HepG2 (cell line): ENCODE results near the gene TK1. TPM values are rescaled to one million over a fixed set of nuclear protein-coding genes. Genes with fewer than 3 reads are reported as not detected.

Experiments used
- CENPT ChIP-seq: sonication (generic); formaldehyde crosslinking; IDR thresholded peaks from 2 replicates; pipeline ENCODE4 v1.8.0; 2022; ENCODE audit warnings: low read depth, mild to moderate bottlenecking, moderate library complexity, missing genetic modification reagents
- FOXM1 ChIP-seq: sonication (generic); formaldehyde crosslinking; IDR thresholded peaks from 2 replicates; pipeline ENCODE4 v1.5.0; 2020; ENCODE audit warnings: missing genetic modification reagents
- HMGA1 ChIP-seq: sonication (generic); formaldehyde crosslinking; conservative IDR thresholded peaks from 2 replicates; pipeline ENCODE4 v1.4.0; 2020; ENCODE audit warnings: missing genetic modification reagents
- HNRNPH1 ChIP-seq: fragments of 200-400 bp; formaldehyde crosslinking; optimal IDR thresholded peaks from 2 replicates; pipeline ENCODE3; 2017; ENCODE audit warnings: mild to moderate bottlenecking, low read depth, low read length
- KLF9 ChIP-seq: IDR thresholded peaks from 2 replicates; pipeline ENCODE4 v1.6.1; 2016; ENCODE audit warnings: low read depth
- PHF21A ChIP-seq: sonication (generic); formaldehyde crosslinking; IDR thresholded peaks from 2 replicates; pipeline ENCODE4 v1.5.0; 2020; ENCODE audit warnings: mild to moderate bottlenecking, missing genetic modification reagents
- RAD21 ChIP-seq: fragments of 450-650 bp; formaldehyde crosslinking; IDR thresholded peaks from 2 replicates; pipeline ENCODE4 v1.5.0; 2020; ENCODE audit warnings: mild to moderate bottlenecking
- REXO4 ChIP-seq: sonication (generic); formaldehyde crosslinking; IDR thresholded peaks from 2 replicates; pipeline ENCODE4 v1.8.0; 2022; ENCODE audit warnings: missing genetic modification reagents, mild to moderate bottlenecking, borderline replicate concordance
- SOX6 ChIP-seq, 2 experiments: fragments of 450-650 bp in 1 of 2; sonication (generic) in 1 of 2; formaldehyde crosslinking in 1 of 2; IDR thresholded peaks; 2 replicates each; pipeline versions ENCODE4 v1.4.0 to v1.6.1; 2017 to 2020; ENCODE audit warnings: antibody characterized with exemption in 1 of 2, mild to moderate bottlenecking in 1 of 2, missing genetic modification reagents in 1 of 2
- STAT5B ChIP-seq: sonication (generic); formaldehyde crosslinking; IDR thresholded peaks from 2 replicates; pipeline ENCODE4 v1.4.0; 2020; ENCODE audit warnings: missing genetic modification reagents
- STAT6 ChIP-seq: sonication (generic); formaldehyde crosslinking; IDR thresholded peaks from 2 replicates; pipeline ENCODE4 v1.4.0; 2020; ENCODE audit warnings: missing genetic modification reagents, mild to moderate bottlenecking, borderline replicate concordance
- TEAD2 ChIP-seq: sonication (generic); formaldehyde crosslinking; IDR thresholded peaks from 2 replicates; pipeline ENCODE4 v1.9.0; 2021; ENCODE audit warnings: missing genetic modification reagents
- TGIF2 ChIP-seq: IDR thresholded peaks from 2 replicates; pipeline ENCODE4 v1.6.1; 2016; ENCODE audit warnings: control low read depth, missing compliant biosample characterization
- ZBTB39 ChIP-seq: sonication (generic); formaldehyde crosslinking; IDR thresholded peaks from 2 replicates; pipeline ENCODE4 v1.5.0; 2020; ENCODE audit warnings: missing genetic modification reagents
- ZNF292 ChIP-seq: sonication (generic); formaldehyde crosslinking; IDR thresholded peaks from 2 replicates; pipeline ENCODE4 v1.8.1; 2022; ENCODE audit warnings: mild to moderate bottlenecking, low read depth, missing genetic modification reagents, borderline replicate concordance
- ZNF296 ChIP-seq: sonication (generic); formaldehyde crosslinking; conservative IDR thresholded peaks from 2 replicates; pipeline ENCODE4 v1.5.0; 2020; ENCODE audit warnings: mild to moderate bottlenecking, missing genetic modification reagents
- ZNF335 ChIP-seq: sonication (generic); formaldehyde crosslinking; IDR thresholded peaks from 2 replicates; pipeline ENCODE4 v1.4.0; 2020; ENCODE audit warnings: missing genetic modification reagents
- ZNF343 ChIP-seq: sonication (generic); formaldehyde crosslinking; IDR thresholded peaks from 2 replicates; pipeline ENCODE4 v1.4.0; 2020; ENCODE audit warnings: mild to moderate bottlenecking, missing genetic modification reagents
- ZNF460 ChIP-seq: sonication (generic); formaldehyde crosslinking; IDR thresholded peaks from 2 replicates; pipeline ENCODE4 v1.5.1; 2020; ENCODE audit warnings: missing genetic modification reagents, mild to moderate bottlenecking, borderline replicate concordance
- polyA plus RNA-seq, 8 experiments: library from polyadenylated mRNA; depleted of rRNA in 3 of 8; stranded (reverse) in 7 of 8; unstranded in 1 of 8; fragments of >200 nt; fragmentation: Illumina TruSeq in 4 of 8; extraction: Trizol in 4 of 8; gene quantifications; 2 replicates each; pipeline versions ENCODE4 v1.2.1 to v1.2.3, GENCODE V29; 2011 to 2016; ENCODE audit warnings: low read depth in 4 of 8, missing spikeins in 1 of 8, mixed read lengths in 1 of 8; ENCODE audit not compliant: insufficient read depth in 1 of 8
- total RNA-seq, 5 experiments: library from RNA; depleted of rRNA; stranded (reverse); fragments of >200 nt; fragmentation: Illumina TruSeq; extraction: Trizol; gene quantifications; 2 replicates each; pipeline ENCODE4 v1.2.3, GENCODE V29; 2016; ENCODE audit warnings: low read depth in 1 of 5
- TF ChIP-seq, protein P1 (sequence below): sonication (generic); formaldehyde crosslinking; IDR thresholded peaks from 2 replicates; pipeline ENCODE4 v1.8.1; 2023; ENCODE audit warnings: mild to moderate bottlenecking, missing genetic modification reagents

Gene TK1
- total and polyA plus RNA-seq, 2 of the 13 experiments (the other 11 are each of a cell fraction or from before 2014, with no cell fraction given) = 45.0 to 96.0 TPM

DNA sequence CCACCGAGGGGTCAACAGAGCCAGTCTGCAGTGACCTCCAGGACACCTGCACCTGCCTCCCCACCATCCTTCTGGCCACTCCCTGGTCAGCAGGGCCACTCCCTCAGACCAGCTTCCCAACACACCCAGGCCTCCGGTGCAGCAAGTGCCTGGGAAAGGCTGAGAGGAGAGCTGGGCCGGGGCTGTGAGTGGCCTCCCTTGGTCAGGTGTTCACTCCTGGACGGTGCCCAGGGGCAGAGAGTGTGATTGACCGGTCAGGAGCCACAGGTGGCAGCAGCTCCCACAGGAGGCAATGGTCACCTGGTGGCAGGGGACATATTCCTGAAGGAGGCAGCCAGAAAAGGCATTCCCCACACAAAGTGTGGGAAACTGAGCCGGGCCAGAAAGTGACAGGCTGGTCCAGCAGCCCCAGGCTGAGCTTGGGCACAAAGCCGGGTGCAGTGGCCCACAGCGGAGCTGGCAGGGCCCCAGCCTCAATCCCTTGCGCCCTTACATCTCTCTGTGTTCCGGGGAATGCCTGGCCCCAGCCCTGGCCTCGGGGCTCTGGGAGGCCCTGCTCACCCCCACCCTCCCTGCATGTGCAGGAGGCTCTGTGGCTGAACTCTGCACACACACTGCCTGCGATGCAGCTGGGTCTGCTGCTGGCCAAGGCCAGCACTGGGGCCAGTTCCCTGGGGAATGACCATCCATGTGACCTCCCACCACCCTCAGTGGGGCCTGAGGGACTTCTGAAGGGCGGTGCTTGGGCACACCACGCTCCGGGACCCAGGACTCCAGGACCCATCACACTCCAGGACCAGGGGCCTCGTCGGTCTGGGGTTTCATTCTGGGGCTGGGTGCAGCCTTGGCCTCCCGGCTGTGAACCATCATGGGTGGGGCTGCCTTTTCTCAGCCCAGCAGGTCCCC lies 41.9 kb downstream of the TK1 start (continued):
- TF ChIP-seq ZNF460 (CRISPR knock-in tag) (no peak), HNRNPH1 (no peak), SOX6 (IDR thresholded peaks at IDR 0.05) (no peak), SOX6 (CRISPR knock-in tag; IDR thresholded peaks at IDR 0.05) (peak; percentile 47), STAT6 (CRISPR knock-in tag) (no peak), ZNF296 (CRISPR knock-in tag) (peak; percentile 99), STAT5B (peak; percentile 72; the same call in 1 of the 2 replicates), REXO4 (no peak), PHF21A (CRISPR knock-in tag) (peak; percentile 63), ZNF343 (peak; percentile 71; the same call in 1 of the 2 replicates), ZNF292 (CRISPR knock-in tag) (peak; percentile 99), HMGA1 (CRISPR knock-in tag) (no peak), KLF9 (CRISPR knock-in tag) (no peak), TGIF2 (CRISPR knock-in tag) (0 out of 2 replicates have a peak, but pooled peaks have one; percentile 41), FOXM1 (CRISPR knock-in tag) (no peak), RAD21 (CRISPR knock-in tag) (peak; percentile 8; the same call in 1 of the 2 replicates), ZBTB39 (no peak), ZNF335 (CRISPR knock-in tag) (no peak), CENPT (CRISPR knock-in tag) (no peak), TEAD2 (no peak)
- TF ChIP-seq, protein P1, sequence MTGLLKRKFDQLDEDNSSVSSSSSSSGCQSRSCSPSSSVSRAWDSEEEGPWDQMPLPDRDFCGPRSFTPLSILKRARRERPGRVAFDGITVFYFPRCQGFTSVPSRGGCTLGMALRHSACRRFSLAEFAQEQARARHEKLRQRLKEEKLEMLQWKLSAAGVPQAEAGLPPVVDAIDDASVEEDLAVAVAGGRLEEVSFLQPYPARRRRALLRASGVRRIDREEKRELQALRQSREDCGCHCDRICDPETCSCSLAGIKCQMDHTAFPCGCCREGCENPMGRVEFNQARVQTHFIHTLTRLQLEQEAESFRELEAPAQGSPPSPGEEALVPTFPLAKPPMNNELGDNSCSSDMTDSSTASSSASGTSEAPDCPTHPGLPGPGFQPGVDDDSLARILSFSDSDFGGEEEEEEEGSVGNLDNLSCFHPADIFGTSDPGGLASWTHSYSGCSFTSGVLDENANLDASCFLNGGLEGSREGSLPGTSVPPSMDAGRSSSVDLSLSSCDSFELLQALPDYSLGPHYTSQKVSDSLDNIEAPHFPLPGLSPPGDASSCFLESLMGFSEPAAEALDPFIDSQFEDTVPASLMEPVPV (CRISPR knock-in tag) = peak; percentile 85; the same call in 1 of the 2 replicates
